Fibroblast of skin of abdomen (primary cell): Measurements from ENCODE around the gene RRAD. TPM values are rescaled to one million over a fixed set of nuclear protein-coding genes. Genes with fewer than 3 reads are reported as not detected.
"Not testable (repeated sequence)": the region's sequence is repeated elsewhere in the genome, so short reads cannot be mapped to it uniquely, and the experiment has no call there.

Experiments
- DNase-seq: peaks from one replicate; pipeline ENCODE4 v3.0.0-alpha.2; 2013
- polyA plus RNA-seq, 2 experiments: library from polyadenylated mRNA; unstranded; fragments of 120-200 nt; gene quantifications; one replicate each; pipeline ENCODE4 v1.2.1, GENCODE V29; 2013; ENCODE audit not compliant: insufficient read length in 2 of 2

RRAD gene, protein sequence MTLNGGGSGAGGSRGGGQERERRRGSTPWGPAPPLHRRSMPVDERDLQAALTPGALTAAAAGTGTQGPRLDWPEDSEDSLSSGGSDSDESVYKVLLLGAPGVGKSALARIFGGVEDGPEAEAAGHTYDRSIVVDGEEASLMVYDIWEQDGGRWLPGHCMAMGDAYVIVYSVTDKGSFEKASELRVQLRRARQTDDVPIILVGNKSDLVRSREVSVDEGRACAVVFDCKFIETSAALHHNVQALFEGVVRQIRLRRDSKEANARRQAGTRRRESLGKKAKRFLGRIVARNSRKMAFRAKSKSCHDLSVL
- polyA plus RNA-seq (2013, experiment 1 of 2; ENCODE audit: insufficient read length): 0.96 TPM
- 1.5 TPM for polyA plus RNA-seq (2013, experiment 2 of 2; ENCODE audit: insufficient read length)

DNA sequence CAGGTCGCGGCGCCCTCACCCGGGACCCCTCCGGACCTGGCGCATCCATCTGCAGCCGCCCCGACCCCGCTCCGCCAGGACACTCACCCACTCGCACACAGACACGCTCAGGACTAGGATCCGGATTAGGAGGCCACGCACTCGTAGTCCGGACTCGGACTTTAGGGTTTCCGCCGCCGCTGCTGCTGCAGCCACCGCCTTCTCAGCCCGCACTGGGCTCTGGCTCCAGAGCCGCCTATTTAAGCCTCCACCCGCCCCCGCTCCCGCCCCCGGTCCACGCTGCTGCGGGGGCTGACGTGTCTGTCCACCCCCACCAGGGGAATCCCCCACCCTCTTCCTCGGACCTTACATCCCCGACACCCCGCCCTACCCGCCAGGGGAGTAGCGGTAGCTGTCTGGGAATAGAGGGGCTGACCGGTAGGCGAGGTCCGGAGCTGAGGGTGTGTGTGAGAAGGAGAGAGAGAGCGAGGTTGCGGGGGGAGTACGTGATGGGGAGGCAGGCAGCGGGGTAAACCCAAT, at the start of gene RRAD:
TSS of gene RRAD (minus strand) at position 214 of the 519 bp plus-strand sequence. CDS start 356 bp downstream, outside the sequence.
- DNase-seq: no peak

DNA sequence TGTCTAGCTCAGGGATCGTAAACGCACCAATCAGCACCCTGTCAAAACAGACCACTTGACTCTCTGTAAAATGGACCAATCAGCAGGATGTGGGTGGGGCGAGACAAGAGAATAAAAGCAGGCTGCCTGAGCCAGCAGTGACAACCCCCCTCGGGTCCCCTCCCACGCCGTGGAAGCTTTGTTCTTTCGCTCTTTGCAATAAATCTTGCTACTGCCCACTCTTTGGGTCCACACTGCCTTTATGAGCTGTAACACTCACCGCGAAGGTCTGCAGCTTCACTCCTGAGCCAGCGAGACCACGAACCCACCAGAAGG, 49.6 kb upstream of the RRAD start:
- DNase-seq: not testable (repeated sequence)

DNA sequence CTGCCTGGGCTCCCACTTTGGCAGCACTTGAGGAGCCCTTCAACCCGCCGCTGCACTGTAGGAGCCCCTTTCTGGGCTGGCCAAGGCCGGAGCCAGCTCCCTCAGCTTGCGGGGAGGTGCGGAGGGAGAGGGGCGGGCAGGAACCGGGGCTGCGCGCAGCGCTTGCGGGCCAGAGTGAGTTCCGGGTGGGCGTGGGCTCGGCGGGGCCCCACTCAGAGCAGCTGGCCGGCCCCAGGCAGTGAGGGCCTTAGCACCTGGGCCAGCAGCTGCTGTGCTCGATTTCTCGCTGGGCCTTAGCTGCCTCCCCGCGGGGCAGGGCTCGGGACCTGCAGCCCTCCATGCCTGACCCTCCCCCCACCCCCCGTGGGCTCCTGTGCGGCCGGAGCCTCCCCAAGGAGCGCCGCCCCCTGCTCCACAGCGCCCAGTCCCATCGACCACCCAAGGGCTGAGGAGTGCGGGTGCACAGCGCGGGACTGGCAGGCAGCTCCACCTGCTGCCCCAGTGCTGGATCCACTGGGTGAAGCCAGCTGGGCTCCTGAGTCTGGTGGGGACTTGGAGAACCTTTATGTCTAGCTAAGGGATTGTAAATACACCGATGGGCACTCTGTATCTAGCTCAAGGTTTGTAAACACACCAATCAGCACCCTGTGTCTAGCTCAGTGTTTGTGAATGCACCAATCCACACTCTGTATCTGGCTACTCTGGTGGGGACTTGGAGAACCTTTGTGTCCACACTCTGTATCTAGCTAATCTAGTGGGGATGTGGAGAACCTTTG, 49.0 kb upstream of the RRAD start:
- not testable (repeated sequence) for DNase-seq

DNA sequence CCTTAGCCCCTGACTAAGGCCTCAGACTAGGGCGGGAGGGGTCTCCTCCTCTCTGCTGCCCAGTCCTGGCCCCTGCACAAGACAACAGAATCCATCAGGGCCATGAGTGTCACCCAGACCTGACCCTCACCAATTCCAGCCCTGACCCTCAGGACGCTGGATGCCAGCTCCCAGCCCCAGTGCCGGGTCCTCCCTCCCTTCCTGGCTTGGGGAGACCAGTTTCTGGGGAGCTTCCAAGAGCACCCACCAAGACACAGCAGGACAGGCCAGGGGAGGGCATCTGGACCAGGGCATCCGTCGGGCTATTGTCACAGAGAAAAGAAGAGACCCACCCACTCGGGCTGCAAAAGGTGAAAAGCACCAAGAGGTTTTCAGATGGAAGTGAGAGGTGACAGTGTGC, 48.4 kb upstream of the RRAD start:
- DNase-seq: no peak

DNA sequence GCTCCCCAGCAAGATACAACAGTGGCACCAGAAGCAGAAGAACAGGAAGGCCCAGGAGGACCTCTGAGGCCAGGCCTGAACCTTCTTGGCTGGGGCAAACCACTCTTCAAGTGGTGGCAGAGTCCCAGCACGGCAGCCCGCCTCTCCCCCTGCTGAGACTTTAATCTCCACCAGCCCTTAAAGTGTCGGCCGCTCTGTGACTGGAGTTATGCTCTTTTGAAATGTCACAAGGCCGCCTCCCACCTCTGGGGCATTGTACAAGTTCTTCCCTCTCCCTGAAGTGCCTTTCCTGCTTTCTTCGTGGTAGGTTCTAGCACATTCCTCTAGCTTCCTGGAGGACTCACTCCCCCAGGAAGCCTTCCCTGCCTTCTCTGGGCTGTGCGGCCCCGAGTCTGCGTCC, 47.6 kb upstream of the RRAD start:
- no peak for DNase-seq

DNA sequence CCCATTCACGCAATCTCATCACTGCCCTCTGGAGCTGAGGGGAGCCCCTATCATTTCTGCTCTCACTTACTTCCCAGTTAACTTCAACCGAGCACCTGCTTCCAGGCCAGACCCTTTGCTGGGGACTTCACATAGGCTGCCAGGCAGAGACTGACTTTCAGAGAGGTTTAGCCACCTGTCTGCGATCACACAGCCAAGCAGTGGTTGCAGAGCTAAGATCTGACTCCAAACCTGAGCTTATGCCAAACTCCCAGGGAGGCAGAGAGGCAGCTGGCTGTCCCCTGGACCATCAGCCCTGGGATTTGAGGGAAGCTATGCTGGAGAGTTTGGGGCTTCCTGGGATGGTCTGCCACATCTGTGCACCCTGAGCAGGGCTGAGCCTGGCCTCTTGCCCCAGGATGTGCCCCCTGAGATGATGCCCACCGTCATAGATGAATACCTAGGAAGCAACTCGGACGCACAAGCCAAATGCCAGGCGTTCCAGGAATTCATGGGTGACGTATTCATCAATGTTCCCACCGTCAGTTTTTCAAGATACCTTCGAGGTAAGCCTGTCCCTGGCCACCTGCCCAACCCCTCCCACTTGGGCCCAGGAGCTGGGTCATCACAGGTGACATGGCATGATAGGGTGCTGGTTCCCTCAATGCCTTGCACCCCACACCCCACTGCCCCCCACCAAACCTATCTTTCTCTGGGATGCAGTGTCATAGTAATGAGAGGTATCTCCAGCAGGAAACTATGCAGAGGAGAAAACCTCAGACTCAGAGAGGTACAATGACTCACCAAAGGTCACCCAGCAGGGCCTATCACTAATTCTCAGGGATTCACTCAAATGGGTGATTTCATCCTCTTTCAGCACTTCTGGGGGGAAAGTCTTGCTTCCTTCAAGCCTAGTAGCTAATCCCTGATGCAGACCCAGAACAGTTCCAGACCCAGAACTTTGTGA, 45.7 kb upstream of the RRAD start:
- DNase-seq: peak; percentile 40

DNA sequence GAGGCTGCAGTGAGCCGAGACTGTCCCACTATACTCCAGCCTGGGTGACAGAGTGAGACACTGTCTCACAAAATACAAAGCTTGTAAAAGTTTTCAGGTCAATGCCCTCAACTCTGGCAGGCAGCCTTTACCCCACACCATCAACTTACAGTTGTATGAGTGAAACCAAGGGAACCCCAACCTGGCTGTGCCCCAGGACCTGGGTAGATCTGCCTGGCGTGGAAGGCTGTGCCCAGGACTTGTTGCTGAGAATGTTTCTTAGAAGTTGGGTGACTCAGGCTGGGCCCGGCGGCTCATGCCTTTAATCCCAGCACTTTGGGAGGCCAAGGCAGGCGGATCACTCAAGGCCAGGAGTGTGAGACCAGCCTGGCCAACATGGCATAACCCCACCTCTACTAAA, 43.5 kb upstream of the RRAD start:
- DNase-seq: no peak

DNA sequence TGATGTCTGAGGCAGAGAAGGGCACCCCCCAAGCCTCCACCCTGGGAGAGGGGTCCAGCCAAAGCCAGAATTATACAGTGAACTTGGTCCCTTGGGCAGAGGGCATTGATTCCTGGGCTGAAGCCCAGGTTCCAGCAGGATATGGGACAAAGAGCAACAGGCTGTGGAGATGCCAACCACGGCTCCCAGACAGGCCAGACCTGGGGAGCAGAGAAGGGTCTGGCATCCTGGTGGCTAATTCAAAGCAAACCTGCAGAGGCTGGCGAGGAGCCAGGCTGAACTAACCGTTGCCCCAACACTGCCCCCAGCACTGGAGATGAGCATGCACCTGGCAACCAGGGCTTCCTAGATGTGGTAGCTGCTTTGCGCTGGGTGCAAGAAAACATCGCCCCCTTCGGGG, 38.7 kb upstream of the RRAD start:
- no peak for DNase-seq

DNA sequence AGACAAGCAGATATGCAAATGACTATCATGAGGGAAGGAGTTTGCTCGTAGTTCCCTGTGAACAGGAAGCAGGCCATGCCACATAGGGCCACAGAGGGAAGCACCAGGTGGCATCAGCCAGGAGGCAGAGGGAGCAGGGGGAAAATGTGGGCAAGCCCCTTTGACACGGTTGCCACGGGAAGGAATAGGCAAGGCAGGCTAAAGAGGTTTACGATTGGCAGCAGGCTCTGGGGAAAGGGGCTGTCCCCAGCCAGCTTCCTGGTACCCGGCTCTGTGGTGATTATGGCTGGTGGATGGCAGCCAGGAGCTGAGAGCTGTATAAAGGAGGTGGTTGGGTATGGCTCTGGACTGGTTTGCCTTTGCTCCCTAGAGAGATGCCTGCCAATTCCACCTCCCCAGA, 36.6 kb upstream of the RRAD start:
- DNase-seq: no peak

DNA sequence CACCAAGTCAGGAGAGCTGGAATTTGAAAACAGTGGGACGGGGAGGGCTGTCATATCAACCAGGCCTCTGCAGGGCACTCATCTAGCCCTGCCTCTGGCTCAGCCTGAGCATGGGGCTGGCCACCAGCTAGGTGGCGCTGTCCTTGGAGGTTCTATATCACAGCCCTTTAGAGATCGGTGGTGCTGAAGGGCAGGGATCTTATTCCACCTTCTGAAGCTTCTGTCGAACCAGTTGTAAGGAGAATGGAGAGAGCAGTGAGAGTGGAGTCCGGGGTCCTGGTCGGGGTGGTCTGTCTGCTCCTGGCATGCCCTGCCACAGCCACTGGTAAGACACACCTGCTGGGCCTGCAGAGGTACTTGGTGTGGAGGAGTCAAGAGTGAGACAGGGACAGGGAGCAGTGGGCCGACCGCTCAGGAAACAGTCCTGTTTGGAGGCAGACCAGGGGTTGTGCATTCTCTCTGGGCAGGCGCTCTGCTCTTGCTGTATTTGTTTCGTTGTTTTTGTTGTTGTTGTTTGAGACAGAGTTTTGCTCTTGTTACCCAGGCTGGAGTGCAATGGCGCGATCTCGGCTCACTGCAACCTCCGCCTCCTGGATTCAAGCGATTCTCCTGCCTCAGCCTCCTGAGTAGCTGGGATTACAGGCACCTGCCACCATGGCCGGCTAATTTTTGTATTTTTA, 35.9 kb upstream of the RRAD start, which contains the start of gene CES3:
TSS of gene CES3 (plus strand) at position 202 of the 680 bp plus-strand sequence. CDS start at position 244, 42 bp downstream.
- DNase-seq: peak; percentile 57

DNA sequence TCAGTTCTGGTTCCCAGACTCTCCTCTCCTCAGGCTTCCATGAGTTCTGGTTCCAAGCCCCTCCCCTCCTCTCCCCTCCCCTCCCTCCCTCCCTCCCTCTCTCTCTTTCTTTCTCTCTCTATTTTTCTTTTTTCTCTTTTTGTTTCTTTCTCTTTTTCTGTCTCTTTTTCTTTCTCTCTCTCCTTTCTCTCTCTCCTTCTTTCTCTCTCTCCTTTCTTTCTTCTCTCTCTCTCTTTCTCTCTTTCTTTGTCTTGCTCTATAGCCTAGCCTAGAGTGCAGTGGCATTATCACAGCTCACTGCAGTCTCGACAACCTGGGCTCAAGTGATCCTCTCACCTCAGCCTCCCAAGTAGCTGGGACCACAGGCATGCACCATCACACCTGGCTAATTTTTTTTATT, 34.9 kb upstream of the RRAD start:
- DNase-seq: no peak

DNA sequence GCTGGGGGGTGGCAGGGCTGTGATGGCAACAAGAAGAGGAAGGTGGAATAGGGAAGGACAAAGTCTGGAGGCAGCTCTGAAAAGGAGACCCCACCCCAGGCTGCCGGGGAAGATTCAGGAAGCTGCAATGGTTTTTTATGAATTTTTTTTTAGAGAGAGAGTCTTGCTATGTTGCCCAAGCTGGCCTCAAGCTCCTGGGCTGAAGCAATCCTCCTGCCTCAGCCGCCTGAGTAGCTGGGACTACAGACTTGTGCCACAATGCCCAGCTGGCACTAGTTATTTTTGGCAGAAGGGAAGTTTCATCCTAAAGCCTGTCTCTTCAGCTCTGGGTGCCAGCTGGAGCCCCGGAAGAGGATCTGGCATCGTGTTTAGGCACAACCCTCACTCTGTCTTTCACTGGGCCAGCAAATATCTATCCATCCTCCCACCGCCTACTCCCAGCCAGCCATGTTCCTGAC, 34.4 kb upstream of the RRAD start:
- no peak for DNase-seq

DNA sequence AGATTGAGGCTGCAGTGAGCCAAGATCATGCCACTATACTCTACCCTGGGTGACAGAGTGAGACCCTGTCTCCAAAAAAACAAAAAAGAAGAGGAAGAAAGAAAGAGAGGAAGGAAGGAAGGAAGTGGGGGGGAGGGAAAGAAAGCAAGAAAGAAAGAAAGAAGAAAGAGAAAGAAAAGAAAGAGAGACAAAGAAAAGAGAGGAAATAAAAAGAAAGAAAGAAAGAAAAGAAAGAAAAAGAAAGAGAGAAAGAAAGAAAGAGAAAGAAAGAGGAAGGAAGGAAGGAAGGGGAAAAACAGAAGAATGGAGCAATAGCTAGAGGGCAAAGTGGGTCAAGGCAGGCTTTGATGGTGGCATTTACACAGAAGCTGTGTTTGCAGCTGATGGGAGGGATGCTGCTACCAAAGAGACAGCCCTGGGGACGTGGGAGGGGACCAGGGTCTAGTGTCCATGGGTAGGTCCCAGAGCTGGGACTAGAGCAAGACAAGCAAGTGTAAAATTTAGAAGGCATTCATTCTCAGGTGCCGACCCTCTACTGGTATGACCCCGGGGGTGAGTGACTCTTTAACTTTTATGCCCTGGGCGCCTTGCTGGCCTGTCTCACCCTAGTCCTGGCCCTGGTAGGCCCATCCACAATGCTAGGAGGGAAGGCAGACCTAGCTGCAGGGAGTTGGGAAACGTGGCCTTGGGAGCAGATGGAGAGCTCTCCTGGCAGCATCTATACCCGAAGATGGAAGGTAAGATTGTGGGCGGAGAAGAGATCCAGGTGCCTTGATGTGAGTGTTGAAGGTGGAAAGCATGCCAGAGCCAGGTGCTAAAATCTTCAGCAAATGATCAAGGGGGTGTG, 33.7 kb upstream of the RRAD start:
- no peak for DNase-seq

DNA sequence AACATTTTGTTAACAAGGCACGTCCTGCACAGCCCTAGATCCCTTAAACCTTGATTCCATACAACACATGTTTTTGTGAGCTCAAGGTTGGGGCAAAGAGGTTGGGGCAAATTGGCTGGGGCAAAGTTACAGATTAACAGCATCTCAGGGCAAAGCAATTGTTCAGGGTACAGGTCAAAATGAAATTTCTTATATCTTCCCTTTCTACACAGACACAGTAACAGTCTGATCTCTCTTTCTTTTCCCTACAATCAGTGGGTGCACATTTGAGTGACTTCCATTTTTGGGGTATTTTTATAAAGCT, 30.8 kb upstream of the RRAD start:
- not testable (repeated sequence) for DNase-seq

DNA sequence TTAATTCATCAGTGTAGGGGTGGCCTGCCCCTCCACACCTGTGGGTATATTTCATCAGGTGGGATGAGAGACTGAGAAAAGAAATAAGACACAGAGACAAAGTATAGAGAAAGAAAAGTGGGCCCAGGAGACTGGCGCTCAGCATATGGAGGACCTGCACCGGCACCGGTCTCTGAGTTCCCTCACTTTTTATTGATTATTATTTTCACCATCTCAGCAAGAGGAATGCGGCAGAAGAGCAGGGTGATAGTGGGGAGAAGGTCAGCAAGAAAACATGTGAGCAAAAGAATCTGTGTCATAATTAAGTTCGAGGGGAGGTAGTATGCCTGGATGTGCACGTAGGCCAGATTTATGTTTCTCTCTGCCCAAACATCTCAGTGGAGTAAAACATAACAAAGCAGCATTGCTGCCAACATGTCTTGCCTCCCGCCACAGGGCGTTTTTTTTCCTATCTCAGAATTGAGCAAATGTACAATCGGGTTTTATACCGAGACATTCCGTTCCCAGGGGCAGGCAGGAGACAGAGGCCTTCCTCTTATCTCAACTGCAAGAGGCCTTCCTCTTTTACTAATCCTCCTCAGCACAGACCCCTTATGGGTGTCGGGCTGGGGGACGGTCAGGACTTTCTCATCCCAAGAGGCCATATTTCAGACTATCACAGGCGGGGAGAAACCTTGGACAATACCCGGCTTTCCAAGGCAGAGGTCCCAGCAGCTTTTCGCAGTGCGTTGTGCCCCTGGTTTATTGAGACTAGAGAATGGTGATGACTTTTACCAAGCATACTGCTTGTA, 30.2 kb upstream of the RRAD start:
- not testable (repeated sequence) for DNase-seq

DNA sequence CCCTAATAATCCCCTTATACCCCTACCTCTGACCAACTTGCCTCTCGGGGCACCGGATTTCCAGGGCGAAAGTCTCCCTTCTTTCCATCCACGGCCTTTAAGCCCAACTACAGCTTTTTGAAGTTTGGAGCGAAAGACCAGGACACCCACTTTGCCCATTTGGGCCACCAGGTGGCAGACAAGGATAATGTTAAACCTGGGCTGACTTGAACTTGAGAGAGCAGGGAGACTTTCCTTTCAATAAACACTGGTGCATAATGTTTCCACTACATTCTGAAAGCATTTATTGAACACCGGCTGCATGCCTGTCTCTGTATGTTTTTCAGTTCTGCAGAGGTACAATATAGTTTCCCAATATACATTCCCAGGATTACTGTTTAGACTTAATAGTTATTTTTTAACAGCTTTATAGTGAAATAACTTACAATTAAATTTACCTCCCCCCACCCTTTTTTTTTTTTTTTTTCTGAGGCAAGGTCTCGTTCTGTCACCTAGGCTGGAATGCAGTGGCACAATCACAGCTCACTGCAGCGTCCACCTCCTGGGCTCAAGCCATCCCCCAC, 28.8 kb upstream of the RRAD start:
- peak; percentile 62 for DNase-seq

DNA sequence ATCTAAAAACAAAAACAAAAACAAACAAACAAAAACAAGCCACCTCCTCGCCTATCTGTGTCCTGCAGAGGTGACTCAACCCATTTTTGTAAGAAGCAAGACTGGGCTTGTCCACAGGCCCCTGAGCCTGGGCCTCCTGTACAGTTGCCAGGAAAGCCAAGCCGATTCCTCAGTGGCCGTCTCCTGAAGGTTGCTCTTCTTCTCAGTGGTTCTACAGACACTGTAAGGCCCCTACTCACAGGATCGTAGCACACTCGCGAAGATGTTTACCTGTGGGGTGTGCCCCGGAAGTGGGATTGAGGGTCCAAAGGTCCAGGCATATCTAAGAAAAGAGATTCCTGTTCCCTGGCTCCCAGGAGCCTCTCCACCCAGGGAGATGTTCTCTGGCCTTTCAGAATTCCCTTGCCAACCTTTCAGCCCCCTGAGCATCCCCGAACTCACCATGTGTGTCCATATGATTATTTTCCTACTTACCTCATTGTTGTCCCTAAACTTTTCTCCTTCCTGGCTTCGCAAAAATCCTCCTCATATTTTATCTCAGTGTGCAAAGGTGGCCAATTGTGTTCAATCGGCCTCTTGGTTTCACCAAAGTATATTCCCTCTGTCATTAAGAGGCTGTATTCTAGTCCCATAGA, 28.2 kb upstream of the RRAD start:
- DNase-seq: no peak

DNA sequence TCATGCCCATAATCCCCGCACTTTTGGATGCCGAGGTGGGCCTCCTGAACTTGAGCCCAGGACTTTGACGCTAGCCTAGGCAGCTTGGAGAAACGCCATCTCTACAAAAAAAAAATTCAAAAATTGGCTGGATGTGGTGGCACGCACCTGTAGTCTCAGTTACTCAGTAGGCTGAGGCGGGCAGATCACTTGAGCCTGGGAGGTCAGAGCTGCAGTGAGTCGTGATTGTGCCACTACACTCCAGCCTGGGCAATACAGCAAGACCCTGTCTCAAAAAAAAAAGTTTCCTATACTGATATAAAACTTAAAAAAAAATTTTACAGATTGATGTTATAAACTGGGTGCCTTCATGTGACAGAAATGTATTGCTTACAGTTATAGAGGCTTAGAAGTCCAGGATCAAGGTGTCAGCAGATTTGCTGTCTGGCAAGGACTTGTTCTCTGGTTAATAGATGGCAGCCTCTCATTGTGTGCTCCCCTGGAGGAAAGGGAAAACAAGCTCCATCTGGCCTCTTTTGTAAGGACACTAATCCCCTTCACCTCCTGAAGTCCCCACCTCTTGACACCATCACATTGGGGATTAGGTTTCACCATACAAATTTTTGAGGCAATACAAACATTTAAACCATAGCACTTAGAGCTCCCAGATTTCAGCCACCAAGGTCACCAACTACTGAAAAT, 27.2 kb upstream of the RRAD start:
- DNase-seq: no peak
